GM23338 (cell line): ENCODE data around the gene MUL1. TPM values are rescaled to one million over a fixed set of nuclear protein-coding genes. Genes with fewer than 3 reads are reported as not detected.

ENCODE experiments used
- ATAC-seq: fragments of 200-7000 bp; cut with Tn5 transposase; 3 replicates; pipeline ENCODE4 v1.9.1; 2020
- DNase-seq: peaks from one replicate; pipeline ENCODE4 v3.0.0-alpha.2; 2015; ENCODE audit warnings: low spot score
- H2AFZ ChIP-seq: fragments of 200-600 bp; sonication (generic); 2 replicates; pipeline ENCODE4 v1.8.0; 2016; ENCODE audit warnings: antibody characterized with exemption, mild to moderate bottlenecking, moderate library complexity
- H3F3A ChIP-seq: fragments of 200-600 bp; sonication (generic); replicated peaks from 2 replicates; pipeline ENCODE4 v1.8.0; 2017; ENCODE audit warnings: antibody characterized with exemption, mixed run types, low read depth
- H3K27ac ChIP-seq: fragments of 200-600 bp; sonication (generic); 2 replicates; pipeline ENCODE4 v1.6.1; 2016; ENCODE audit warnings: low read depth
- H3K27me3 ChIP-seq: fragments of 200-600 bp; sonication (generic); 2 replicates; pipeline ENCODE4 v1.8.0; 2016; ENCODE audit warnings: mild to moderate bottlenecking, mixed run types, moderate library complexity; ENCODE audit not compliant: insufficient read depth
- H3K36me3 ChIP-seq: fragments of 200-600 bp; sonication (generic); 2 replicates; pipeline ENCODE4 v1.8.0; 2016; ENCODE audit warnings: mild to moderate bottlenecking; ENCODE audit not compliant: insufficient read depth
- H3K4me1 ChIP-seq: fragments of 200-600 bp; sonication (generic); 2 replicates; pipeline ENCODE4 v1.8.0; 2016; ENCODE audit warnings: mild to moderate bottlenecking, moderate library complexity; ENCODE audit not compliant: insufficient read depth
- H3K4me2 ChIP-seq: fragments of 200-600 bp; sonication (generic); 2 replicates; pipeline ENCODE4 v1.7.1; 2017; ENCODE audit warnings: mixed run types
- H3K4me3 ChIP-seq: fragments of 200-600 bp; sonication (generic); 2 replicates; pipeline ENCODE4 v1.6.1; 2016; ENCODE audit warnings: mixed run types
- H3K79me2 ChIP-seq: fragments of 200-600 bp; sonication (generic); replicated peaks from 2 replicates; pipeline ENCODE4 v1.8.0; 2017; ENCODE audit warnings: mild to moderate bottlenecking; ENCODE audit not compliant: insufficient read depth
- H3K9me2 ChIP-seq: fragments of 200-600 bp; sonication (generic); 2 replicates; pipeline ENCODE4 v1.8.0; 2017; ENCODE audit not compliant: insufficient read depth
- H4K20me1 ChIP-seq: fragments of 200-600 bp; sonication (generic); replicated peaks from 2 replicates; pipeline ENCODE4 v1.8.0; 2017; ENCODE audit warnings: mild to moderate bottlenecking; ENCODE audit not compliant: insufficient read depth
- H3K27ac Mint-ChIP-seq: 2 replicates; pipeline ENCODE4 v1.8.0; 2020; ENCODE audit warnings: inconsistent platforms, mild to moderate bottlenecking, moderate library complexity, mixed read lengths
- H3K27me3 Mint-ChIP-seq: 3 replicates; pipeline ENCODE4 v1.8.0; 2022; ENCODE audit warnings: low read depth, mild to moderate bottlenecking, moderate library complexity, mixed read lengths, inconsistent platforms; ENCODE audit not compliant: insufficient read depth, poor library complexity
- H3K36me3 Mint-ChIP-seq: 3 replicates; pipeline ENCODE4 v1.8.0; 2021; ENCODE audit warnings: low read depth, mild to moderate bottlenecking, inconsistent platforms, moderate library complexity, mixed read lengths
- H3K4me1 Mint-ChIP-seq: 3 replicates; pipeline ENCODE4 v1.8.0; 2020; ENCODE audit warnings: mild to moderate bottlenecking, inconsistent platforms, mixed read lengths
- H3K4me3 Mint-ChIP-seq: 3 replicates; pipeline ENCODE4 v1.8.0; 2021; ENCODE audit warnings: moderate library complexity, mild to moderate bottlenecking, inconsistent platforms, mixed read lengths
- H3K9me3 Mint-ChIP-seq: 3 replicates; pipeline ENCODE4 v1.8.0; 2020; ENCODE audit warnings: moderate library complexity, mild to moderate bottlenecking, inconsistent platforms, mixed read lengths
- CREB1 ChIP-seq: fragments of 250-450 bp; sonication (Bioruptor Pico); IDR thresholded peaks from 2 replicates; pipeline ENCODE4 v1.5.0; 2020; ENCODE audit warnings: low read depth, mild to moderate bottlenecking, moderate library complexity
- EZH2 ChIP-seq: fragments of 200-600 bp; sonication (generic); IDR thresholded peaks from one replicate; pipeline ENCODE4 v1.8.0; 2017; ENCODE audit warnings: antibody characterized with exemption, mild to moderate bottlenecking, low read depth; ENCODE audit not compliant: unreplicated experiment
- EZH2phosphoT487 ChIP-seq: fragments of 200-600 bp; sonication (generic); IDR thresholded peaks from one replicate; pipeline ENCODE4 v1.8.1; 2018; ENCODE audit warnings: antibody characterized with exemption; ENCODE audit not compliant: unreplicated experiment
- JUNB ChIP-seq: IDR thresholded peaks from one replicate; pipeline ENCODE4 v1.6.1; 2016; ENCODE audit warnings: antibody characterized with exemption; ENCODE audit not compliant: unreplicated experiment
- POLR2AphosphoS5 ChIP-seq: IDR thresholded peaks from 2 replicates; pipeline ENCODE4 v1.6.1; 2016; ENCODE audit warnings: antibody characterized with exemption, low read depth
- REST ChIP-seq: IDR thresholded peaks from one replicate; pipeline ENCODE4 v1.6.1; 2018; ENCODE audit warnings: antibody characterized with exemption; ENCODE audit not compliant: unreplicated experiment
- STAT1 ChIP-seq: IDR thresholded peaks from one replicate; pipeline ENCODE4 v1.6.1; 2016; ENCODE audit warnings: antibody characterized with exemption; ENCODE audit not compliant: unreplicated experiment
- ZNF114 ChIP-seq: fragments of 250-450 bp; sonication (Bioruptor Pico); IDR thresholded peaks from 2 replicates; pipeline ENCODE4 v1.5.0; 2020; ENCODE audit warnings: mild to moderate bottlenecking, moderate library complexity
- ZNF331 ChIP-seq: fragments of 250-450 bp; sonication (Bioruptor Pico); IDR thresholded peaks from 2 replicates; pipeline ENCODE4 v1.5.0; 2020; ENCODE audit warnings: low read depth, mild to moderate bottlenecking, moderate library complexity
- polyA plus RNA-seq: library from polyadenylated mRNA; unstranded; fragments of >200 nt; fragmentation: Nextera tagmentation; extraction: Ambion mirVana; gene quantifications from 2 replicates; pipeline ENCODE4 v1.2.1, GENCODE V29; 2016
- total RNA-seq: library from RNA; depleted of rRNA; stranded (reverse); fragments of >200 nt; shearing (Covaris generic); gene quantifications from 2 replicates; pipeline ENCODE4 v1.2.3, GENCODE V29; 2014
- TF ChIP-seq, protein P1 (sequence below): IDR thresholded peaks from 2 replicates; pipeline ENCODE4 v1.6.1; 2016; ENCODE audit warnings: antibody characterized with exemption
- TF ChIP-seq, protein P2 (sequence below), 2 experiments: fragments of 200-600 bp in 1 of 2; sonication (generic) in 1 of 2; conservative IDR thresholded peaks; 2 replicates each; pipeline versions ENCODE4 v1.5.1 to v1.6.1; 2016 to 2017; ENCODE audit warnings: antibody characterized with exemption in 2 of 2, low read depth in 2 of 2, mild to moderate bottlenecking in 2 of 2, moderate library complexity in 1 of 2

The MUL1 gene
- total and polyA plus RNA-seq, 2 experiments from 2014 or later, result 8.9 to 26.2 TPM

- Mint-ChIP-seq H3K36me3 (no peaks in the 10 kb centered on the region), H3K9me3 (no peaks in the 10 kb centered on the region; the same call in 2 of the 3 replicates), H3K27ac (no peak overlapping the region), H3K4me1 (no peaks in the 10 kb centered on the region), H3K27me3 (peaks cover 13% of the 10 kb centered on the region), H3K4me3 (no peak overlapping the region)
- Histone ChIP-seq H3K79me2 (no peaks in the 10 kb centered on the region), H3K4me3 (no peak overlapping the region), H4K20me1 (no peaks in the 10 kb centered on the region), H3K27ac (no peak overlapping the region), H3K36me3 (no peaks in the 10 kb centered on the region), H3F3A (no peaks in the 10 kb centered on the region), H3K4me1 (no peaks in the 10 kb centered on the region), H3K4me2 (no peak overlapping the region), H3K27me3 (no peaks in the 10 kb centered on the region), H3K9me2 (peaks cover 10% of the 10 kb centered on the region; the same call in 1 of the 2 replicates), H2AFZ (no peak overlapping the region)
- ATAC-seq (no peak), DNase-seq (no peak)
- TF ChIP-seq JUNB, result no peak
Observed at GRCh38 chr1:20462397-20462796, 45.6 kb downstream of the MUL1 start.

- H3K27me3 Mint-ChIP-seq, result peaks cover 4% of the 10 kb centered on the region
- H3K4me1 Mint-ChIP-seq, result no peaks in the 10 kb centered on the region
- no peak overlapping the region for H3K27ac Mint-ChIP-seq
- TF ChIP-seq CREB1 (CRISPR knock-in tag) (no peak), JUNB (no peak), EZH2 (no peak), POLR2AphosphoS5 (no peak), EZH2phosphoT487 (no peak), ZNF114 (CRISPR knock-in tag) (no peak), STAT1 (no peak), ZNF331 (CRISPR knock-in tag) (no peak), REST (no peak)
- TF ChIP-seq, protein P1, sequence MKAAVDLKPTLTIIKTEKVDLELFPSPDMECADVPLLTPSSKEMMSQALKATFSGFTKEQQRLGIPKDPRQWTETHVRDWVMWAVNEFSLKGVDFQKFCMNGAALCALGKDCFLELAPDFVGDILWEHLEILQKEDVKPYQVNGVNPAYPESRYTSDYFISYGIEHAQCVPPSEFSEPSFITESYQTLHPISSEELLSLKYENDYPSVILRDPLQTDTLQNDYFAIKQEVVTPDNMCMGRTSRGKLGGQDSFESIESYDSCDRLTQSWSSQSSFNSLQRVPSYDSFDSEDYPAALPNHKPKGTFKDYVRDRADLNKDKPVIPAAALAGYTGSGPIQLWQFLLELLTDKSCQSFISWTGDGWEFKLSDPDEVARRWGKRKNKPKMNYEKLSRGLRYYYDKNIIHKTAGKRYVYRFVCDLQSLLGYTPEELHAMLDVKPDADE, result no peak
- TF ChIP-seq, protein P2, sequence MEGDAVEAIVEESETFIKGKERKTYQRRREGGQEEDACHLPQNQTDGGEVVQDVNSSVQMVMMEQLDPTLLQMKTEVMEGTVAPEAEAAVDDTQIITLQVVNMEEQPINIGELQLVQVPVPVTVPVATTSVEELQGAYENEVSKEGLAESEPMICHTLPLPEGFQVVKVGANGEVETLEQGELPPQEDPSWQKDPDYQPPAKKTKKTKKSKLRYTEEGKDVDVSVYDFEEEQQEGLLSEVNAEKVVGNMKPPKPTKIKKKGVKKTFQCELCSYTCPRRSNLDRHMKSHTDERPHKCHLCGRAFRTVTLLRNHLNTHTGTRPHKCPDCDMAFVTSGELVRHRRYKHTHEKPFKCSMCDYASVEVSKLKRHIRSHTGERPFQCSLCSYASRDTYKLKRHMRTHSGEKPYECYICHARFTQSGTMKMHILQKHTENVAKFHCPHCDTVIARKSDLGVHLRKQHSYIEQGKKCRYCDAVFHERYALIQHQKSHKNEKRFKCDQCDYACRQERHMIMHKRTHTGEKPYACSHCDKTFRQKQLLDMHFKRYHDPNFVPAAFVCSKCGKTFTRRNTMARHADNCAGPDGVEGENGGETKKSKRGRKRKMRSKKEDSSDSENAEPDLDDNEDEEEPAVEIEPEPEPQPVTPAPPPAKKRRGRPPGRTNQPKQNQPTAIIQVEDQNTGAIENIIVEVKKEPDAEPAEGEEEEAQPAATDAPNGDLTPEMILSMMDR (conservative IDR thresholded peaks at IDR 0.05; ENCODE audit: low read depth in 2 of 2), result no peak
Observed at GRCh38 chr1:20458717-20459116, 49.2 kb downstream of the MUL1 start.

More at GRCh38 chr1:20458717-20459116, 49.2 kb downstream of the MUL1 start:
- no peaks in the 10 kb centered on the region for H3K27me3 ChIP-seq
- H3K4me1 ChIP-seq, result no peaks in the 10 kb centered on the region
- H4K20me1 ChIP-seq, result no peaks in the 10 kb centered on the region
- no peak overlapping the region for H2AFZ ChIP-seq
- DNase-seq, result no peak
- H3K4me3 Mint-ChIP-seq, result no peak overlapping the region
- H3K4me2 ChIP-seq, result no peak overlapping the region
- no peak overlapping the region for H3K27ac ChIP-seq
- H3K9me2 ChIP-seq, result peaks cover 7% of the 10 kb centered on the region; the same call in 1 of the 2 replicates
- no peak for ATAC-seq
- H3K4me3 ChIP-seq, result no peak overlapping the region
- no peaks in the 10 kb centered on the region for H3K36me3 Mint-ChIP-seq
- no peaks in the 10 kb centered on the region for H3K79me2 ChIP-seq
- no peaks in the 10 kb centered on the region for H3K36me3 ChIP-seq
- no peaks in the 10 kb centered on the region; the same call in 2 of the 3 replicates for H3K9me3 Mint-ChIP-seq
- no peaks in the 10 kb centered on the region for H3F3A ChIP-seq
